ENCODE measurements around the gene CNTNAP2.

Gene CNTNAP2

DNA sequence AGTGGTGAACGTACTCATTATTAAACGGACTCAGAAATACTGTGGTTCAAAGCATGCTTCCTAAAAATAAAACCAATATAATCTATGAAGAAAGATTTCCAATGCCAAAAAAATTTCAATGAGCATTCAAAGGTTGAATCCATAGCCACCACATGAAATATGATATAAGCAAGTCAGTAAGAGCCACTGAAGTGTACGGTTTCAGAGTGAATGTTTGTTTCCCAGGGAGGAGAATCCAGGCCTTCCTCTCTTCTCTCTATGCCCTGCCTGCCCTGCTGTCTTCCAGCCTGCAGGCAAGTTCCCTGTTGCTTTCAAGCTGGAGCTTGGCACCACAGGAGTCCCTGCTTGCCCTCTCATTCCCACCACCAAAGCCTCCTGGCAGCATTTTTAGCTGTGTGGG lies 1302.4 kb downstream of the CNTNAP2 start:
- Histone ChIP-seq H3K79me2 (ENCODE audit: insufficient read depth, low read length) (no peaks in the 10 kb centered on the region), H2AFZ (ENCODE audit: low read depth, low read length) (no peak overlapping the region), H3K27me3 (ENCODE audit: insufficient read depth, low read length, poor library complexity) (no peaks in the 10 kb centered on the region), H3K4me1 (ENCODE audit: insufficient read depth, low read length) (no peaks in the 10 kb centered on the region), H4K20me1 (ENCODE audit: insufficient read depth, low read length) (no peaks in the 10 kb centered on the region), H3K36me3 (ENCODE audit: insufficient read depth, low read length) (no peaks in the 10 kb centered on the region), H3K4me2 (ENCODE audit: insufficient read depth, low read length) (no peak overlapping the region), H3K9me3 (ENCODE audit: insufficient read depth, low read length, severe bottlenecking) (no peaks in the 10 kb centered on the region), H3K27ac (ENCODE audit: low read length) (no peak overlapping the region), H3K9ac (ENCODE audit: low read depth, low read length) (no peak overlapping the region), H3K4me3 (ENCODE audit: low read depth in 1 of 2, low read length in 2 of 2) (no peak overlapping the region)
- TF ChIP-seq EZH2 (IDR thresholded peaks at IDR 0.05; ENCODE audit: borderline replicate concordance, low read depth, low read length, severe bottlenecking) (no peak), CTCF (IDR thresholded peaks at IDR 0.05; ENCODE audit: borderline replicate concordance, extremely low read depth, low read length, poor library complexity, severe bottlenecking) (no peak)
- DNase-seq (no peak), ATAC-seq (ENCODE audit: insufficient read depth, low read depth) (no peak)

GRCh38 chr7:147423875-147424274 lies 1307.3 kb downstream of the CNTNAP2 start:
- Histone ChIP-seq H3K9me3 (ENCODE audit: insufficient read depth, low read length, severe bottlenecking) (no peaks in the 10 kb centered on the region), H3K4me1 (ENCODE audit: insufficient read depth, low read length) (no peaks in the 10 kb centered on the region), H3K79me2 (ENCODE audit: insufficient read depth, low read length) (no peaks in the 10 kb centered on the region), H3K4me2 (ENCODE audit: insufficient read depth, low read length) (no peak overlapping the region), H3K4me3 (ENCODE audit: low read depth in 1 of 2, low read length in 2 of 2) (no peak overlapping the region), H4K20me1 (ENCODE audit: insufficient read depth, low read length) (no peaks in the 10 kb centered on the region), H3K27ac (ENCODE audit: low read length) (no peak overlapping the region), H3K36me3 (ENCODE audit: insufficient read depth, low read length) (no peaks in the 10 kb centered on the region), H2AFZ (ENCODE audit: low read depth, low read length) (no peak overlapping the region), H3K9ac (ENCODE audit: low read depth, low read length) (no peak overlapping the region), H3K27me3 (ENCODE audit: insufficient read depth, low read length, poor library complexity) (no peaks in the 10 kb centered on the region)
- TF ChIP-seq EZH2 (IDR thresholded peaks at IDR 0.05; ENCODE audit: borderline replicate concordance, low read depth, low read length, severe bottlenecking) = no peak
- TF ChIP-seq CTCF (IDR thresholded peaks at IDR 0.05; ENCODE audit: borderline replicate concordance, extremely low read depth, low read length, poor library complexity, severe bottlenecking) = no peak
- no peak for ATAC-seq (ENCODE audit: insufficient read depth, low read depth)
- no peak for DNase-seq

DNA sequence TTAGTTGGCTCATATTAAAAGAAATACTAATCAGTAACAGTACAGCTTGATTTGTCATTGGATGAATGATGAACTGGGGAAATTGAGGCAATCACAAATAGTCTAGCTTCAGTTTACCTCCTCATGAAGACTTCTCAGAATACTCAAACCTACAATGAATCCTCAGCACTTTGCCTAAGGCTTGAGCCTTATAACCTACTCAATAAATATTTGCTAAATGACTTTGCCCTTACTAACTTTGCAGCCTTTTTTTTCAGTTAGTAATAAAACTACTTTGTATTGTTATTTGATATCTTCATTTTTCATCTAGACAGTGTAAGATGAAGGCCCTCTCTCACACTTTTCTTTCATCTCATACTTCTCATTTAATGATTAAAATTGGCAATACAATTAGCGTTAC lies 1311.5 kb downstream of the CNTNAP2 start:
- Histone ChIP-seq H3K79me2 (ENCODE audit: insufficient read depth, low read length) (no peaks in the 10 kb centered on the region), H3K4me2 (ENCODE audit: insufficient read depth, low read length) (no peak overlapping the region), H3K36me3 (ENCODE audit: insufficient read depth, low read length) (no peaks in the 10 kb centered on the region), H3K9me3 (ENCODE audit: insufficient read depth, low read length, severe bottlenecking) (no peaks in the 10 kb centered on the region), H3K27ac (ENCODE audit: low read length) (no peak overlapping the region), H3K4me1 (ENCODE audit: insufficient read depth, low read length) (no peaks in the 10 kb centered on the region), H3K4me3 (ENCODE audit: low read depth in 1 of 2, low read length in 2 of 2) (no peak overlapping the region), H3K27me3 (ENCODE audit: insufficient read depth, low read length, poor library complexity) (no peaks in the 10 kb centered on the region), H4K20me1 (ENCODE audit: insufficient read depth, low read length) (no peaks in the 10 kb centered on the region), H3K9ac (ENCODE audit: low read depth, low read length) (no peak overlapping the region), H2AFZ (ENCODE audit: low read depth, low read length) (no peak overlapping the region)
- DNase-seq (no peak), ATAC-seq (ENCODE audit: insufficient read depth, low read depth) (no peak)
- no peak for TF ChIP-seq CTCF (IDR thresholded peaks at IDR 0.05; ENCODE audit: borderline replicate concordance, extremely low read depth, low read length, poor library complexity, severe bottlenecking)

DNA sequence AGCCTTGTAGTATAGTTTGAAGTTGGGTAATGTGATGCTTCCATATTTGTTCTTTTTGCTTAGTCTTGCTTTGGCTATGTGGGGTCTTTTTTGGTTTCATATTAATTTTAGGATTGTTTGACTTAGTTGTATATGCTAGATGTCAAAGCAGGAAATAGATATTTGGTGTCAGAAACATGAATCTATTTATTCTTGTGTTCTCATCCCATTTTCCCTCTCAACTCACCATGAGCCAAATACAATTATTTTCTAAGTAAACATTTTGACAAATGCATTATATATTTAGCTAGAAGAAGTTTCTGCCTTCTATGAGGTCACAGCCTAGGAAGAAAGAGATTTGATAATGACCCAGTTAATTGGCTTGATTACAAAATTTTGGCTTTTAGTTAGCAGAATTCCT lies 1313.4 kb downstream of the CNTNAP2 start:
- DNase-seq (no peak), ATAC-seq (ENCODE audit: insufficient read depth, low read depth) (no peak)
- H3K79me2 ChIP-seq (ENCODE audit: insufficient read depth, low read length) = no peaks in the 10 kb centered on the region
- H3K27me3 ChIP-seq (ENCODE audit: insufficient read depth, low read length, poor library complexity) = no peaks in the 10 kb centered on the region
- H3K27ac ChIP-seq (ENCODE audit: low read length) = no peak overlapping the region
- H3K4me1 ChIP-seq (ENCODE audit: insufficient read depth, low read length) = no peaks in the 10 kb centered on the region
- H3K4me3 ChIP-seq (ENCODE audit: low read depth in 1 of 2, low read length in 2 of 2) = no peak overlapping the region
- no peaks in the 10 kb centered on the region for H3K36me3 ChIP-seq (ENCODE audit: insufficient read depth, low read length)
- no peaks in the 10 kb centered on the region for H3K9me3 ChIP-seq (ENCODE audit: insufficient read depth, low read length, severe bottlenecking)
- H4K20me1 ChIP-seq (ENCODE audit: insufficient read depth, low read length) = no peaks in the 10 kb centered on the region
- no peak overlapping the region for H3K4me2 ChIP-seq (ENCODE audit: insufficient read depth, low read length)
- TF ChIP-seq EZH2 (IDR thresholded peaks at IDR 0.05; ENCODE audit: borderline replicate concordance, low read depth, low read length, severe bottlenecking) = no peak
- H3K9ac ChIP-seq (ENCODE audit: low read depth, low read length) = no peak overlapping the region
- no peak overlapping the region for H2AFZ ChIP-seq (ENCODE audit: low read depth, low read length)
